Measurements from ENCODE around the gene TDP1.

- TF ChIP-seq CTCF (IDR thresholded peaks at IDR 0.05 in 4 of 5, conservative IDR thresholded peaks at IDR 0.05 in 1 of 5) (no peak), POLR2A (IDR thresholded peaks at IDR 0.05) (no peak)
Observed at GRCh38 chr14:89927186-89927865, 28.4 kb upstream of the TDP1 start.
